GM12878 (cell line): ENCODE measurements around the gene SMARCA4.
"Not testable (repeated sequence)": the region's sequence is repeated elsewhere in the genome, so short reads cannot be mapped to it uniquely, and the experiment has no call there.

Experiments
- E4F1 ChIP-seq: fragments of 450-650 bp; IDR thresholded peaks from 2 replicates; pipeline ENCODE4 v1.6.1; 2018; ENCODE audit warnings: borderline replicate concordance, mild to moderate bottlenecking; ENCODE audit not compliant: partially characterized antibody
- FOXK2 ChIP-seq: fragments of 450-650 bp; IDR thresholded peaks from 2 replicates; pipeline ENCODE4 v1.6.1; 2017; ENCODE audit warnings: mild to moderate bottlenecking, moderate library complexity
- GABPA ChIP-seq: IDR thresholded peaks from 2 replicates; pipeline ENCODE4 v1.6.1; 2014; ENCODE audit warnings: antibody characterized with exemption, low read depth, mild to moderate bottlenecking, inconsistent platforms
- JUND ChIP-seq: IDR thresholded peaks from 2 replicates; pipeline ENCODE4 v1.6.1; 2012; ENCODE audit warnings: low read depth, mild to moderate bottlenecking, low read length, improper control_type of control experiment, moderate library complexity
- MAX ChIP-seq: IDR thresholded peaks from 2 replicates; pipeline ENCODE4 v1.6.1; 2012; ENCODE audit warnings: low read depth, low read length, improper control_type of control experiment
- POLR2AphosphoS5 ChIP-seq: IDR thresholded peaks from 2 replicates; pipeline ENCODE4 v1.6.1; 2011; ENCODE audit warnings: mild to moderate bottlenecking, low read length, inconsistent platforms
- TCF3 ChIP-seq: IDR thresholded peaks from 2 replicates; pipeline ENCODE4 v1.6.1; 2012; ENCODE audit warnings: low read depth, mild to moderate bottlenecking, low read length, borderline replicate concordance; ENCODE audit not compliant: insufficient read depth
- ZNF274 ChIP-seq: IDR thresholded peaks from one replicate; pipeline ENCODE4 v1.8.0; 2011; ENCODE audit not compliant: insufficient read length, insufficient read depth

DNA sequence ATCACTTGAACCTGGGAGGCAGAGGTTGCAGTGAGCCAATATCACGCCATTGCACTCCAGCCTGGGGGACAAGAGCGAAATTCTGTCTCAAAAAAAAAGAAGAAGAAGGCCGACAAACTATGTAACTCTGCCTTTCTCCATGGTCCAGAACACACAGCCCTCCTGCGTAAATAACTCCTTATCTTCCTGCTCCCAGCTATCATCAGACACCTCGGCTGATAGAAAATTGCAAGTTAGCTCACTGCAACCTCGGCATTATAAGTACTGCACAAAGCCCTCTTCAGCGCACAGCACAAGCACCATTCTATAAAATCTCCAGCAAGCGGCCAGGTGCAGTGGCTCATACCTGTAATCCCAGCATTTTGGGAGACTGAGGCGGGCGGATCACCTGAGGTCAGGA lies 142.8 kb downstream of the SMARCA4 start:
- not testable (repeated sequence) for TF ChIP-seq ZNF274, JUND, E4F1, GABPA, MAX, TCF3, FOXK2, POLR2AphosphoS5
